Measurements from ENCODE around the gene RGS10. TPM values are rescaled to one million over a fixed set of nuclear protein-coding genes. Genes with fewer than 3 reads are reported as not detected.
A peak's percentile ranks its signal among the peaks of the same experiment; 100 is the strongest.

Gene RGS10
- polyA plus RNA-seq, 2 donors, result 50.4 to 63.9 TPM

DNA sequence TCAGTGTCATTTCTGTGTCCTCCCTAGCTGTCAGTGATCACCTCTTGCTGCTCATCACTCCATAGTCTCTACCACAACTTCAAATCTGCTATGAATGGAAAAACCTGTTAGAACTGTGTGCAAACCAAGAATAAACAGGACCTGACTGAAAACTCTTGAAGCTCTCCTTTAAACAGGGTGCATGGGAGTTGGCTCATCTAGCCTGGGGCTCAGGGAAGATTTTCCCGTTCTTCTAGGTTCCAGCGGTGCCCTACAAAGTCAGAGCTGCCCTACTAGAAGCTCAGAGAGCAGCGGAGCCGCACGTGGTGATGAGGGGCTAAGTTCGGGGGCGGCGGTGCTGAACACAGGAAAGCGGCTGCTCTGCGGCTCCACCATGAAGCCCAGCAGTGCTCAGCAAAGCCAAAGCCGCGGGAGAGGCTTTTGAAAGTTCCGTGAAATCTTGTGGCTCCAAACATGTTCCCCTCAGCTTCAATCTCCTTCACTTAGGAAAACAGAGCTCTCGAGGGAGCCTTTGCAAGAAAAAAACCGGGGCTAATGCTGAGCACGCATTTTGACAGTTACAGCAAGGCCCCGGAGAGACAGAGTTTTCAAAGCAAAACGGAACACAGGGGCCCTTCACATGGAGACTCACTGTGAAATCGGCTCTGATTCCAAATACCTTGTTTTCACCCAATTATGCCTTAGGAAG lies 30.5 kb downstream of the RGS10 start:
- H3K27ac ChIP-seq (ENCODE audit: low read depth in 2 of 2, low read length in 1 of 2), result no peak overlapping the region
- H3K9me3 ChIP-seq (ENCODE audit: control insufficient read depth in 2 of 2, insufficient read depth in 1 of 2, low read depth in 1 of 2, low read length in 1 of 2), result no peaks in the 10 kb centered on the region
- H3K27me3 ChIP-seq (ENCODE audit: control insufficient read depth in 1 of 2, insufficient read depth in 2 of 2, low read length in 2 of 2), result no peaks in the 10 kb centered on the region
- WGBS, 2 donors, result 82 to 86% methylated on average over 19 of the region's 19 CpGs
- H3K4me1 ChIP-seq (ENCODE audit: control insufficient read depth in 2 of 2, insufficient read depth in 2 of 2, low read length in 1 of 2), result peaks cover 8 to 10% of the 10 kb centered on the region in 2 donors
- H3K36me3 ChIP-seq (ENCODE audit: control insufficient read depth in 2 of 2, insufficient read depth in 2 of 2, low read length in 1 of 2), result peaks cover 0 to 10% of the 10 kb centered on the region in 2 donors
- H3K4me3 ChIP-seq (ENCODE audit: low read depth in 1 of 2, low read length in 2 of 2), result no peak overlapping the region

DNA sequence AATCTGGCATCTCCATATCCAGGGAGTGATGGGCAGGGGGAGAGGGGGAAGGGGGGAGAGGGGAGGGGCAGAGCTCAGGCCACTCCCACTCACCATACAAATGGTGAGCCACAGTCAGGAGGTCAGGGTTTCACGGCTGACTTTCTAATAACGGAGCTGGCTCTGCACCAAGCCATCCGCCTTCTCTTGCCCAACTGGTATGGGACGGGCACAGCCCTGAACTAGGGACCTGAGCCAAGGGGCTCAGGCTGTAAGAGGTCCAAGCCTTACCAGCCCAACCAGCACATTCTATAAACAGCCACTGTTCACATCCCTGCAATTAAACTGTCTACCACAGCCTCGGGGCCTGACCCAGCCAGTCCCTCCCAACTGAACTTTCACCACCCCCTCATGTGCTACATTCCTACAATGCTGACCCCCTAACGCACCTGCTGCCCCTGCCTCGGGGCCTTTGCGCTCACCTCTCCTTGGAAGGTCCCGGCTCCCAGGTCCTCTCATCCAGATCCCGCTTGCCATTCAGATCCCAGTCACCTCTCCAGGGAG lies 32.5 kb downstream of the RGS10 start:
- WGBS, 2 donors, result 50 to 52% methylated on average over 10 of the region's 10 CpGs
- H3K36me3 ChIP-seq (ENCODE audit: control insufficient read depth in 2 of 2, insufficient read depth in 2 of 2, low read length in 1 of 2), result peaks cover 0 to 8% of the 10 kb centered on the region in 2 donors
- no peak overlapping the region for H3K4me3 ChIP-seq (ENCODE audit: low read depth in 1 of 2, low read length in 2 of 2)
- H3K9me3 ChIP-seq (ENCODE audit: control insufficient read depth in 2 of 2, insufficient read depth in 1 of 2, low read depth in 1 of 2, low read length in 1 of 2), result no peaks in the 10 kb centered on the region
- H3K27ac ChIP-seq (ENCODE audit: low read depth in 2 of 2, low read length in 1 of 2), result peak overlapping the region in 1 of 2 donors; percentile 45
- no peaks in the 10 kb centered on the region for H3K27me3 ChIP-seq (ENCODE audit: control insufficient read depth in 1 of 2, insufficient read depth in 2 of 2, low read length in 2 of 2)
- H3K4me1 ChIP-seq (ENCODE audit: control insufficient read depth in 2 of 2, insufficient read depth in 2 of 2, low read length in 1 of 2), result peaks cover 6 to 12% of the 10 kb centered on the region in 2 donors

DNA sequence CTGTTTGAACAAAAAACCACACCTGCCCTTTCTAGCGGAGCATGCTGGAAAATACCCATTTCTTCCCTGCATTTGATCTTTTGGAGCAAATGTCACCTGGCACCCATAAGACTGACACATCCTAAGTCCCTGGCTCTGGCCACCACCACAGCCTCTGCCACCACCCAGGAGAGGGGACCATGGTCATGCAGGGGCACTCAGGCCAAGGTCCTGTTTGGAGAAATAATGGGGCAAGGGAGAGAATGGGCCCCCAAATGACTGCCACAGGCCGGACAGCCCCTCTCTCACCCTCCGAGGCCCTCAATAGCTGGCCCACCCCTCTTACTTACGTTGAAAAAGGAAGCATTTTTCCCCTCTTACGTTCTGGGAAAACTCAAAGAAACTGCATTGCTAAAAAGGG lies 35.4 kb downstream of the RGS10 start:
- 85 to 98% methylated on average over 5 of the region's 5 CpGs for WGBS, 2 donors
- peaks cover 0 to 8% of the 10 kb centered on the region in 2 donors for H3K36me3 ChIP-seq (ENCODE audit: control insufficient read depth in 2 of 2, insufficient read depth in 2 of 2, low read length in 1 of 2)
- no peak overlapping the region for H3K4me3 ChIP-seq (ENCODE audit: low read depth in 1 of 2, low read length in 2 of 2)
- no peak overlapping the region for H3K27ac ChIP-seq (ENCODE audit: low read depth in 2 of 2, low read length in 1 of 2)
- H3K4me1 ChIP-seq (ENCODE audit: control insufficient read depth in 2 of 2, insufficient read depth in 2 of 2, low read length in 1 of 2), result peaks cover 6 to 12% of the 10 kb centered on the region in 2 donors
- no peaks in the 10 kb centered on the region for H3K27me3 ChIP-seq (ENCODE audit: control insufficient read depth in 1 of 2, insufficient read depth in 2 of 2, low read length in 2 of 2)
- no peaks in the 10 kb centered on the region for H3K9me3 ChIP-seq (ENCODE audit: control insufficient read depth in 2 of 2, insufficient read depth in 1 of 2, low read depth in 1 of 2, low read length in 1 of 2)

DNA sequence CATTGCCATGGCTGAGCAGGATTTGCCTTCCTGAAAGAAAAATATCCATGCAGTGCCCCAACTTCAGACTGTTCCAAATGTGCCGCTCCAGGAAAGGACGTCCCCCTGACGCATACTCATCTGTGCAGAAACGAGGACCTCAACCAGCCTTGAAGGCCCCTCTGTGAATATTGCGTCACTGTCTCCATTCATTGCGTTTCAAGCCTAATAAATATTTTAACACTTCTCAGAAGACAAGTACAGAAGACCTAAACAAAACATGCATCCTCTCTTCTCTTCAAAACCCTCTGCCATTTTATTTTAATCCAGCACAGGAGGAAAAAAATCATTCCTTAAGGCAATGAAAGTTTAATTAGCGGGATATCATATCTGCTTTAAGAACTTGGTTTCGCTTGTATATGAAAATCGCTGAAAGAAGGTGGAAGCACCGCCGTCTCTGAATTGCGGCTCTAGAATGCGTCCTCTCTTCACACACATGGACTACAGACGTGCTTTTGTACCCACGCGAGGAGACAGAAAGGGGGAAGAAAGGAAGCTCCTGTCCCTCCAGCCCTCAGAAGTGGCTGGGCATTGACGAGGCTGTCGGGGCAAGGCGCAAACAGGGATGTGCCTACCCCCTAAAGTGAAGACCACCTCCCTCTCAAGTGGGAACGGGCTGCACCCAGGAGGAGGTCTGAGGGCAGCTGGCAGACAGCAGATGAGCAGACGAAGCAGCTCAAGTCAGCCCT lies 36.8 kb downstream of the RGS10 start:
- Histone ChIP-seq H3K36me3 (ENCODE audit: control insufficient read depth in 2 of 2, insufficient read depth in 2 of 2, low read length in 1 of 2) (peaks cover 0 to 8% of the 10 kb centered on the region in 2 donors), H3K27ac (ENCODE audit: low read depth in 2 of 2, low read length in 1 of 2) (no peak overlapping the region), H3K4me3 (ENCODE audit: low read depth in 1 of 2, low read length in 2 of 2) (no peak overlapping the region), H3K27me3 (ENCODE audit: control insufficient read depth in 1 of 2, insufficient read depth in 2 of 2, low read length in 2 of 2) (no peaks in the 10 kb centered on the region), H3K9me3 (ENCODE audit: control insufficient read depth in 2 of 2, insufficient read depth in 1 of 2, low read depth in 1 of 2, low read length in 1 of 2) (no peaks in the 10 kb centered on the region), H3K4me1 (ENCODE audit: control insufficient read depth in 2 of 2, insufficient read depth in 2 of 2, low read length in 1 of 2) (peaks cover 4 to 12% of the 10 kb centered on the region in 2 donors)
- 74 to 79% methylated on average over 21 of the region's 21 CpGs for WGBS, 2 donors

DNA sequence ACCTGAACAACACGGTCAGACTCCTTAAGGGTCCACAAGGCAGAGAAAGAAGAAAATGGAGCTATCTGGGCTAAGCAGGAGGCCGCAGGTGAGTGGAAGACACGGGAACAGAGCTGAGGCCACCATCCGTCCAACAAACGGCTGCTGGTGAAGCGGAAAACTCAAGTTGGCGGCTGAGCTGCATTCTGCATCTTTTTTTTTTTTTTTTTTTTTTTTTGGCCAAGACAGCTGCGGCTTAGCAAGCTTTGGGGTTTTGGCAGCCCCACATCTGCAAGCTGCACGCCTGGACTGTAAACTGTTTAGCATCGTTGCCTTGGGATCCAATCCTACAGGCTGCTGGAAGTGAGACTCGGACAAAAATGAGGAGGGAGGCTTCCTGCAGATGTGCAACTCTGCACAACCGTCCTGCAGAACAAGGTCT lies 37.4 kb downstream of the RGS10 start:
- no peak overlapping the region for H3K27ac ChIP-seq (ENCODE audit: low read depth in 2 of 2, low read length in 1 of 2)
- H3K4me1 ChIP-seq (ENCODE audit: control insufficient read depth in 2 of 2, insufficient read depth in 2 of 2, low read length in 1 of 2), result peaks cover 1 to 9% of the 10 kb centered on the region in 2 donors
- no peaks in the 10 kb centered on the region for H3K9me3 ChIP-seq (ENCODE audit: control insufficient read depth in 2 of 2, insufficient read depth in 1 of 2, low read depth in 1 of 2, low read length in 1 of 2)
- H3K27me3 ChIP-seq (ENCODE audit: control insufficient read depth in 1 of 2, insufficient read depth in 2 of 2, low read length in 2 of 2), result no peaks in the 10 kb centered on the region
- WGBS, 2 donors, result 37 to 47% methylated on average over 12 of the region's 12 CpGs
- H3K4me3 ChIP-seq (ENCODE audit: low read depth in 1 of 2, low read length in 2 of 2), result no peak overlapping the region
- peaks cover 0 to 6% of the 10 kb centered on the region in 2 donors for H3K36me3 ChIP-seq (ENCODE audit: control insufficient read depth in 2 of 2, insufficient read depth in 2 of 2, low read length in 1 of 2)

DNA sequence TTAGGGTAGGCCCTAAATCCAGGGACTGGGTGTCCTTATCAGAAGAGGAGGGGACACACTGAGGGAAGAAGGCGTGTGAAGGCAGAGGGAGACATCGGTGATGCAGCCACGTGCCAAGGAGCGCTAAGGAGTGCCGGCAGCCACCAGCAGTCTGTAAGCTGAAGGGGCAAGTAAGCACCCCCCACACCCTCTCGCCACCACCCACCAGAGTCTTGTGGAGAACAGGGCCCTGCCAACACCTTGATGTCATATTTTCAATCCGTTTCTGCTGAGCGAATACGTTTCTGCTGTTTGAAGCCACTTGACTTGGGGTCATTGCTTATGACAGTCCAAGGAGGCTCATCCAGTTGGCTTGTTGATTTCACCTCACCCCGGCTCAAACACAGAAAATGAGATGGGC lies 37.9 kb downstream of the RGS10 start:
- H3K27me3 ChIP-seq (ENCODE audit: control insufficient read depth in 1 of 2, insufficient read depth in 2 of 2, low read length in 2 of 2), result no peaks in the 10 kb centered on the region
- H3K27ac ChIP-seq (ENCODE audit: low read depth in 2 of 2, low read length in 1 of 2), result no peak overlapping the region
- 86 to 90% methylated on average over 10 of the region's 10 CpGs for WGBS, 2 donors

DNA sequence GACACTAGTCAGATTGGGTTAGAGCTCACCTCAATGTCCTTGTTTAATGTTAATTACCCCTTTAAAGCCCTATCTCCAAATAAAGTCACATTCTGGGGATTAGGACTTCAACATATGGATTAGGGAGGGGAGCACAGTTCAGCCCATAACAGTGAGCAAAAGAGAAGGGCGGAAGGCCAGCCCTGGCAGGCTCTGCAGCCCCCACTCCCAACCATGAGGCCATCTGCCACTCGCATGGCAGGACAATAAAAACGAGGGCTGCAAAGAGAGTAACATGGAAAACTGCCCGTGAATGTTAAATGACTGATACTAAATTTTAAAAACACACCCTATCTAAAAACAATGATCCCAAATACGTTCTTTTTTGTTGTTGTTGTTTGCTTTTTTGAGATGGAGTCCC lies 38.7 kb downstream of the RGS10 start:
- Histone ChIP-seq H3K36me3 (ENCODE audit: control insufficient read depth in 2 of 2, insufficient read depth in 2 of 2, low read length in 1 of 2) (peaks cover 0 to 5% of the 10 kb centered on the region in 2 donors), H3K4me3 (ENCODE audit: low read depth in 1 of 2, low read length in 2 of 2) (no peak overlapping the region), H3K27me3 (ENCODE audit: control insufficient read depth in 1 of 2, insufficient read depth in 2 of 2, low read length in 2 of 2) (no peaks in the 10 kb centered on the region), H3K27ac (ENCODE audit: low read depth in 2 of 2, low read length in 1 of 2) (no peak overlapping the region), H3K9me3 (ENCODE audit: control insufficient read depth in 2 of 2, insufficient read depth in 1 of 2, low read depth in 1 of 2, low read length in 1 of 2) (no peaks in the 10 kb centered on the region), H3K4me1 (ENCODE audit: control insufficient read depth in 2 of 2, insufficient read depth in 2 of 2, low read length in 1 of 2) (peaks cover 0 to 4% of the 10 kb centered on the region in 2 donors)
- 91 to 94% methylated on average over 5 of the region's 5 CpGs for WGBS, 2 donors

More for the DNA sequence above, 37.9 kb downstream of the RGS10 start:
- H3K4me3 ChIP-seq (ENCODE audit: low read depth in 1 of 2, low read length in 2 of 2), result no peak overlapping the region
- peaks cover 0 to 5% of the 10 kb centered on the region in 2 donors for H3K36me3 ChIP-seq (ENCODE audit: control insufficient read depth in 2 of 2, insufficient read depth in 2 of 2, low read length in 1 of 2)
- H3K9me3 ChIP-seq (ENCODE audit: control insufficient read depth in 2 of 2, insufficient read depth in 1 of 2, low read depth in 1 of 2, low read length in 1 of 2), result no peaks in the 10 kb centered on the region
- H3K4me1 ChIP-seq (ENCODE audit: control insufficient read depth in 2 of 2, insufficient read depth in 2 of 2, low read length in 1 of 2), result peaks cover 0 to 4% of the 10 kb centered on the region in 2 donors

DNA sequence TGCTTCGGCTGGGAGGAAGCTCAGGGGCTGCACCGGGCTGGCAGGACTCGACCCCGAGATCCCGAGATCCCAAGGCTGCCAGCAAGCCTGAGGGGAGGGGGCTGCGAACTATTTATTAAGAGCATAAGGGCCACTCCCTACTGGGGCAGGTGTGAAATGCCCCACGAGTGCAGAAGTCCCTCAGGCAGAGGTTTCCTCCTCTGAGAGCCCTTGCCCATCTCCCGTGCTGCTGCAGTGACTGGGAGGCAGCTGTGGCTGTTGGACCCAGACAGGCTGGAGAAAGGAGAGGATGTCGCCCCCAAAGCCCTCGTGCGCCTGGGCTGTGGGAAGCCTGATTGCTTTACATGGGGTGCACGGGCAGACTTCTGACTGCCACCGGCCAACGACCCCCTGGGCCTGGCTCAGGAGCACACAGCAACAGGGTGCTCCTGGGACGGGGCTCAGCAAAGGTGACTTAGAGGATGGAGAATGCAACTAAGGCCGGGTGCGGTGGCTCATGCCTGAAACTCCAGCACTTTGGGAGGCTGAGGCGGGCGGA lies 39.8 kb downstream of the RGS10 start:
- Histone ChIP-seq H3K36me3 (ENCODE audit: control insufficient read depth in 2 of 2, insufficient read depth in 2 of 2, low read length in 1 of 2) (peaks cover 0 to 5% of the 10 kb centered on the region in 2 donors), H3K9me3 (ENCODE audit: control insufficient read depth in 2 of 2, insufficient read depth in 1 of 2, low read depth in 1 of 2, low read length in 1 of 2) (no peaks in the 10 kb centered on the region), H3K4me3 (ENCODE audit: low read depth in 1 of 2, low read length in 2 of 2) (no peak overlapping the region), H3K4me1 (ENCODE audit: control insufficient read depth in 2 of 2, insufficient read depth in 2 of 2, low read length in 1 of 2) (peaks cover 0 to 4% of the 10 kb centered on the region in 2 donors), H3K27ac (ENCODE audit: low read depth in 2 of 2, low read length in 1 of 2) (peak overlapping the region; percentile 8 to 46), H3K27me3 (ENCODE audit: control insufficient read depth in 1 of 2, insufficient read depth in 2 of 2, low read length in 2 of 2) (no peaks in the 10 kb centered on the region)
- WGBS, 2 donors, result 66 to 78% methylated on average over 19 of the region's 19 CpGs

DNA sequence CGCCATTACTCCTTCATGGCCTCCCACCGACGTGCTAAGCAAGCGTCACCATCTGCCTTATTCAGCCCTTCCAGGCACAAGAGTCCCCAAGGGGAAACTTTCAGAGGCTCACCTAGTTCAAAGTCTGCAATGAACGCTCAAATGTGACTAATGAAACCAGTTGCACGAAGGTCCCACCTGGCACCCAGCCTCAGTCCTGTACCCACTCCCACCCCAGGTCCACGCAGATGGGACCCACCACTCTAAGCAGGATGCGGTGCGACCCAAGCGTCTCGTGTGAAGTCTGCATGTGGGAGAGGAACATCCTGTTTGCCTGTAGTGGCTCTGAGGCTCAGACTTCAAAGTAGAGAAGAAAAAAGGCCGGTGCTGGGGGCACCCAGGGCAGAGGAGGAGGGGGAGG lies 40.3 kb downstream of the RGS10 start:
- Histone ChIP-seq H3K36me3 (ENCODE audit: control insufficient read depth in 2 of 2, insufficient read depth in 2 of 2, low read length in 1 of 2) (peaks cover 0 to 5% of the 10 kb centered on the region in 2 donors), H3K9me3 (ENCODE audit: control insufficient read depth in 2 of 2, insufficient read depth in 1 of 2, low read depth in 1 of 2, low read length in 1 of 2) (no peaks in the 10 kb centered on the region), H3K4me3 (ENCODE audit: low read depth in 1 of 2, low read length in 2 of 2) (no peak overlapping the region), H3K27me3 (ENCODE audit: control insufficient read depth in 1 of 2, insufficient read depth in 2 of 2, low read length in 2 of 2) (no peaks in the 10 kb centered on the region), H3K4me1 (ENCODE audit: control insufficient read depth in 2 of 2, insufficient read depth in 2 of 2, low read length in 1 of 2) (peaks cover 0 to 4% of the 10 kb centered on the region in 2 donors), H3K27ac (ENCODE audit: low read depth in 2 of 2, low read length in 1 of 2) (peak overlapping the region in 1 of 2 donors; percentile 46)
- WGBS, 2 donors, result 61 to 79% methylated on average over 12 of the region's 12 CpGs

Measured in esophagus (tissue), 2 donors.